Naive B cell (primary cell): Measurements from ENCODE around the gene RPS3. TPM values are rescaled to one million over a fixed set of nuclear protein-coding genes. Genes with fewer than 3 reads are reported as not detected.
A peak's percentile ranks its signal among the peaks of the same experiment; 100 is the strongest.

Experiments used
- ATAC-seq, 2 donors: fragments of 150-1000 bp; cut with Tn5 transposase; 2 replicates each; pipeline ENCODE4 v1.10.0; 2021; ENCODE audit warnings: low read depth in 2 of 2, mild to moderate bottlenecking in 2 of 2, moderate library complexity in 2 of 2
- DNase-seq: peaks from one replicate; pipeline ENCODE4 v3.0.0; 2022
- H3K27ac Mint-ChIP-seq, 6 donors: one replicate each; pipeline ENCODE4 v1.8.0; 2020 to 2022; ENCODE audit warnings: mild to moderate bottlenecking in 6 of 6, mixed read lengths in 6 of 6, moderate library complexity in 5 of 6, inconsistent platforms in 2 of 6
- H3K27me3 Mint-ChIP-seq, 3 donors: one replicate each; pipeline ENCODE4 v1.8.0; 2021 to 2022; ENCODE audit warnings: mixed read lengths in 3 of 3, mild to moderate bottlenecking in 1 of 3
- H3K36me3 Mint-ChIP-seq, 2 donors: one replicate each; pipeline ENCODE4 v1.8.0; 2020 to 2022; ENCODE audit warnings: mixed read lengths in 2 of 2, inconsistent platforms in 1 of 2, mild to moderate bottlenecking in 1 of 2
- H3K4me1 Mint-ChIP-seq, 3 donors: one replicate each; pipeline ENCODE4 v1.8.0; 2020 to 2022; ENCODE audit warnings: mixed read lengths in 3 of 3, inconsistent platforms in 1 of 3, mild to moderate bottlenecking in 1 of 3, moderate library complexity in 1 of 3
- H3K4me3 Mint-ChIP-seq, 8 donors: one replicate each; pipeline ENCODE4 v1.8.0; 2020 to 2022; ENCODE audit warnings: mild to moderate bottlenecking in 8 of 8, mixed read lengths in 8 of 8, moderate library complexity in 8 of 8, inconsistent platforms in 2 of 8
- H3K9me3 Mint-ChIP-seq, 7 donors: one replicate each; pipeline ENCODE4 v1.8.0; 2020 to 2022; ENCODE audit warnings: mixed read lengths in 7 of 7, mild to moderate bottlenecking in 5 of 7, inconsistent platforms in 2 of 7, moderate library complexity in 1 of 7
- polyA plus RNA-seq, 6 donors: library from polyadenylated mRNA; unstranded; fragments of 300-500 nt; fragmentation: Illumina TruSeq; gene quantifications; one replicate each; pipeline ENCODE4 v1.2.3, GENCODE V29; 2021; ENCODE audit warnings: low read depth in 6 of 6

Gene RPS3
- polyA plus RNA-seq, 6 donors from 2014 or later = 3,862 to 5,214 (median 4,183) TPM

DNA sequence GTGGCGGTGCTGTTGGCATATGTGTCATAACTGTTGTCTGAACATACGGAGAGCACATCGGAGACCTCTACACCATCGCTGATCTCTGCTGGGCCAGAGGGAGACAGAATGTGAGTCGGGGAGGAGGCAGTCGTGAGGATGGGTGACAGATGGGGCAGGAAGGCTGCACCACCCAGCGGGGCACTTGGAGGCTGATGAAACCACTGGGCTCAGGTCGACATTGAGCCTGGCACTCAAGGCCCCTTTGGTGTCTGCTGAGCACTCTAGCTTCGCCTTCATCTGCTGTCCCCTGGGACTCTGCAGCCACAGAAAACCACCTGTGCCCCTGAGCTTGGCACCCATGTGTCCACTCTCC is 36.2 kb downstream of the RPS3 start:
- H3K27me3 Mint-ChIP-seq = peaks cover 37 to 75% (median 56%) of the 10 kb centered on the region in 3 donors
- peaks cover 6 to 11% (median 8%) of the 10 kb centered on the region in 3 donors for H3K4me1 Mint-ChIP-seq
- DNase-seq (no peak), ATAC-seq (no peak)
- H3K4me3 Mint-ChIP-seq = no peak overlapping the region
- H3K9me3 Mint-ChIP-seq = peaks cover 0 to 1% (median 0%) of the 10 kb centered on the region in 7 donors
- no peak overlapping the region for H3K27ac Mint-ChIP-seq
- H3K36me3 Mint-ChIP-seq = no peaks in the 10 kb centered on the region

- Mint-ChIP-seq H3K4me3 (no peak overlapping the region), H3K27me3 (peaks cover 24 to 68% (median 43%) of the 10 kb centered on the region in 3 donors), H3K9me3 (no peaks in the 10 kb centered on the region), H3K4me1 (no peaks in the 10 kb centered on the region), H3K36me3 (no peaks in the 10 kb centered on the region), H3K27ac (no peak overlapping the region)
- DNase-seq = no peak
- no peak for ATAC-seq
Observed at GRCh38 chr11:75436806-75437205, 37.5 kb downstream of the RPS3 start.

GRCh38 chr11:75437966-75438659 is 38.8 kb downstream of the RPS3 start:
- DNase-seq = no peak
- Mint-ChIP-seq H3K9me3 (no peaks in the 10 kb centered on the region), H3K36me3 (no peaks in the 10 kb centered on the region), H3K4me3 (no peak overlapping the region), H3K4me1 (no peaks in the 10 kb centered on the region), H3K27ac (no peak overlapping the region), H3K27me3 (peaks cover 19 to 55% (median 30%) of the 10 kb centered on the region in 3 donors)
- ATAC-seq = no peak

GRCh38 chr11:75439026-75439425 is 39.7 kb downstream of the RPS3 start:
- H3K27me3 Mint-ChIP-seq = peaks cover 15 to 47% (median 21%) of the 10 kb centered on the region in 3 donors

GRCh38 chr11:75439495-75440120 is 40.3 kb downstream of the RPS3 start:
- no peaks in the 10 kb centered on the region for H3K9me3 Mint-ChIP-seq
- H3K27ac Mint-ChIP-seq = no peak overlapping the region
- H3K36me3 Mint-ChIP-seq = no peaks in the 10 kb centered on the region
- DNase-seq (no peak), ATAC-seq (no peak)
- H3K27me3 Mint-ChIP-seq = peaks cover 15 to 47% (median 15%) of the 10 kb centered on the region in 3 donors
- no peak overlapping the region for H3K4me3 Mint-ChIP-seq
- H3K4me1 Mint-ChIP-seq = no peaks in the 10 kb centered on the region

More at GRCh38 chr11:75439026-75439425, 39.7 kb downstream of the RPS3 start:
- DNase-seq = no peak
- peak overlapping the region in 1 of 8 donors; percentile 5 for H3K4me3 Mint-ChIP-seq
- no peaks in the 10 kb centered on the region for H3K9me3 Mint-ChIP-seq
- H3K27ac Mint-ChIP-seq = peak overlapping the region in 1 of 6 donors; percentile 33
- no peaks in the 10 kb centered on the region for H3K36me3 Mint-ChIP-seq
- no peak for ATAC-seq
- H3K4me1 Mint-ChIP-seq = no peaks in the 10 kb centered on the region

DNA sequence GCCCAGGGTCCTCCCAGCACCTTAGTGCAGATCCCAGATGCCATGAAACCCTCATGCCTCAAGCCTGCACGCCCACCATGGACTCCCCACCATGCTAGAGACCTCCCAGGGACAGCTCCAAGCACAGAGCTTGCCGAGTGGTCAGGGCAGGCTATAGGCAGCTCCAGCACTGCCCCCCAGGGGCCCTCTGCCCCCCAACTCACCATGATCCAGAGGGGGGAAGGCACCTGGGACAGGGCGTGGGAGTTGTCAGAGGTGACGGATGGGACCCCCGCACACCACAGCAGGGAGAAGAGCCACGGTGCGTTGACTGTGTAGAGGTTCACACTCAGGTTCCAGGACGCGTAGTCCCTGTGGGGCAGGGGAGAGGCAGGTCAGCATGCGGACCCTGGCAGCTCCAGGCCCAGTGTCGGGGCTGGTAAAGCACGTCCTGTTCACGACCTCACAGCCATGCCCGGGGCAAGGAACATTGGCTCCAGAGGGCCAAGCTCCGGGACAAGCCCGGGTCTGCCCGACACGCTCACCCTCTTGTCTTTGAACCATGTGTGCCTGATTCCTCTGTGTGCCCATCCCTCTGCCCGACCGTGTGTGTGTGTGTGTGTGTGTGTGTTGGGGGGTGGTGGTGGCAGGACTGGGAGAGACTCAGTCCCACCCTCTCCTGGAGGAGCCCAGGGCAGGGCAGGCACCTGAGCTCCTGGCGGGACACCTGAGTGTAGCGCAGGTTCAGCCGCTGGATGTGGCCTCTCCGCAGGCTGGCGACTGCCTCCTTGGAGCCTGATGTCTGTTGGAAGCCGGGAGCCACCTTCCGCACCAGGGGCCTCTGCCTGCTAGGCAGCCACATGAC is 41.9 kb downstream of the RPS3 start:
- Mint-ChIP-seq H3K4me1 (peaks cover 0 to 3% (median 0%) of the 10 kb centered on the region in 3 donors), H3K36me3 (no peaks in the 10 kb centered on the region), H3K4me3 (no peak overlapping the region), H3K27ac (no peak overlapping the region), H3K27me3 (peaks cover 11 to 39% (median 14%) of the 10 kb centered on the region in 3 donors), H3K9me3 (no peaks in the 10 kb centered on the region)
- ATAC-seq (no peak), DNase-seq (no peak)

DNA sequence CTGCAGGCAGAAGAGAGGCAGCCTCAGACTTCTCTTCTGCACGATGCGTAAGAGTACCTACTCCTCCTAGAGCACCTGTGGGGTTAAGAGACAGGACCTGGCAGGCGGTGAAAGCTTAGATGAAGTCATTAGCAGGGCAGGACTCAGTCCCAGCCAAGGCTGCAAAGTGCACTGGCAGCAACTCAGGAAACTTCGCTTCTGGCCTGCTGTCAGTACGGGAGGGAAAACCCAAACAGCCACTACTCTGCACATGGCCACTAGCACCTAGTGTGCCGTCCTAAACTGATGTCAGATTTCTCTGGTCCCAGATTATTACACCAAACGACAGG is 42.5 kb downstream of the RPS3 start:
- Mint-ChIP-seq H3K27me3 (peaks cover 8 to 38% (median 11%) of the 10 kb centered on the region in 3 donors), H3K4me3 (no peak overlapping the region), H3K4me1 (peaks cover 0 to 3% (median 0%) of the 10 kb centered on the region in 3 donors), H3K27ac (no peak overlapping the region), H3K9me3 (no peaks in the 10 kb centered on the region), H3K36me3 (no peaks in the 10 kb centered on the region)
- ATAC-seq (no peak), DNase-seq (no peak)

DNA sequence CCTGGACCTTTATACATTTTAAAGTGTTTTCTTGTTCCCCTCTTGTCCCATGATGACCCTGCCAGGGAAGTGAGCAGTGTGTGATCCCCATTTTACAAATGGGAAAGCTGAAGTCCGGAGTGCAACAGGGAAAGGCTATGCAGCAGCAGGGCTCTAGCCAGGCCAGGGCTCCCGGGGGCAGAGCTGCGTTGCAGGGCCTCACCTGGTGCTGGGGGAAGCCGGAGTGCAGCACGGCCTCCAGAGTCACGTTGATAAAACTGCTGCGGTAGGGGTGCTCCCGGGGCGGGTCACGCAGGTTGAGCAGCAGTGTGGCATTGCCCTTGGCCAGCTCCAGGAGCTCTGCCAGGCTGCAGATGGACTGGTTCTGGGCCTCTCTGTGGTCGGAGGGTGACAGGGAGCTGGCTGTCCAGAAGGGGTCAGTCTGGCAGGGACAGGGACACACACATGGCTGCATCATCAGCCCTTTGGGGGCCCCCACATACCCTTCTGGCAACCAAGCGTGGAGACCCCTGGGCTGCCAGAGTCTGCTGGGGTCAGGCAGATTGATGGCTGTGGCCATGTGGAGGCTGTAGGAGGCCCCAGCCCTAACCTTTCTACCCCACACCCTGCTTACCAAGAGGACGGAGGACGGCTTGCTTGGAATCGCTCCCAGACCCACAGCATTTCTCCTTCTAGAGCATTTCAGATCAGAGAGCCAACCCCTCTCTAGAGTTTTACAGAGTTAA is 43.0 kb downstream of the RPS3 start:
- no peak overlapping the region for H3K4me3 Mint-ChIP-seq
- ATAC-seq (no peak), DNase-seq (no peak)
- peaks cover 0 to 3% (median 0%) of the 10 kb centered on the region in 3 donors for H3K4me1 Mint-ChIP-seq
- H3K36me3 Mint-ChIP-seq = no peaks in the 10 kb centered on the region
- peaks cover 7 to 35% (median 11%) of the 10 kb centered on the region in 3 donors for H3K27me3 Mint-ChIP-seq
- H3K27ac Mint-ChIP-seq = no peak overlapping the region
- H3K9me3 Mint-ChIP-seq = no peaks in the 10 kb centered on the region

DNA sequence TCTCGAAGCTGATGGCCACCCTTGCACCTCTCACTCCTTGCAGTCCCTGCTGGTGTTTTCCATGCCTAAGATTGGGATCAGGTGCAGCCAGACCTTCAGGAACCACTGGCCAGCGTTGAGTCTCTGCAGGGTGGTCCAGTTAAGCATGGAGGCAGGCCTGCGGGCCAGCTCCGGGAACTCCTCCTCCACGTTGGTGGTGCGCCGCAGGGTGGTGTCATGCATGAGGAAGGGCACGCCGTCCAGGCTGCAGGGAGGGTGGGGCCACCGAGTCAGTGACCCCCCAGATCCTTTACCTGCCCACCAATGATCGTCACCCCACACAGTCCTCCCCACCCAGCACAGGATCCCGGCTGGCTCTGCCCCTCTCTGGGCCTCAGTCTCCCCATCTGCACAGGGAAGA is 43.7 kb downstream of the RPS3 start:
- H3K9me3 Mint-ChIP-seq = no peaks in the 10 kb centered on the region
- no peak overlapping the region for H3K4me3 Mint-ChIP-seq
- peaks cover 4 to 29% (median 11%) of the 10 kb centered on the region in 3 donors for H3K27me3 Mint-ChIP-seq
- DNase-seq (no peak), ATAC-seq (no peak)
- no peak overlapping the region for H3K27ac Mint-ChIP-seq
- H3K4me1 Mint-ChIP-seq = peaks cover 0 to 3% (median 0%) of the 10 kb centered on the region in 3 donors
- no peaks in the 10 kb centered on the region for H3K36me3 Mint-ChIP-seq

GRCh38 chr11:75445315-75445953 is 46.1 kb downstream of the RPS3 start:
- no peaks in the 10 kb centered on the region for H3K9me3 Mint-ChIP-seq
- peaks cover 0 to 3% (median 0%) of the 10 kb centered on the region in 3 donors for H3K4me1 Mint-ChIP-seq
- no peaks in the 10 kb centered on the region for H3K36me3 Mint-ChIP-seq
- H3K27me3 Mint-ChIP-seq = peaks cover 0 to 26% (median 4%) of the 10 kb centered on the region in 3 donors
- H3K27ac Mint-ChIP-seq = no peak overlapping the region
- ATAC-seq (peak; percentile 76 to 80), DNase-seq (peak; percentile 55)
- no peak overlapping the region for H3K4me3 Mint-ChIP-seq

DNA sequence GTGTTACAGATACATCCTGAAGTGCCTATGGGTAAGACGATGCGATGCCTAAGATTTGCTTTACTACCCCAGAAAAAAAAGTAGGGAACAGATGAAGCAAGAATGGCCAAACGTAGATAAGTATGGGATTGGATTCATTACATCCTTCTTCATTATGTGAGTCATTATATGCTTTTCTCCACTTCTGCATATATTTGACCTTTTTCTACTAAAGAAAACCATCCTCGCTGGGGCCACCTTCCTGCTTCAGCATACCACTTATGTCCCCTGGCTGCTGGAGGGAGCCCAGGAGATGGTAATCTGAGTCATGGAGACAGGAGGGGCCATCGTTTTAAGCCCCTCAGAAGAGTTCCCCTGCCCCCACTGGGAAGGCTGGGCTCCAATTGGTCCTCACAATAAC is 48.1 kb downstream of the RPS3 start:
- Mint-ChIP-seq H3K4me1 (peaks cover 0 to 3% (median 0%) of the 10 kb centered on the region in 3 donors), H3K9me3 (no peaks in the 10 kb centered on the region), H3K27me3 (peaks cover 4 to 36% (median 6%) of the 10 kb centered on the region in 3 donors), H3K27ac (no peak overlapping the region), H3K36me3 (peaks cover 0 to 4% of the 10 kb centered on the region in 2 donors), H3K4me3 (no peak overlapping the region)
- no peak for DNase-seq
- ATAC-seq = no peak

DNA sequence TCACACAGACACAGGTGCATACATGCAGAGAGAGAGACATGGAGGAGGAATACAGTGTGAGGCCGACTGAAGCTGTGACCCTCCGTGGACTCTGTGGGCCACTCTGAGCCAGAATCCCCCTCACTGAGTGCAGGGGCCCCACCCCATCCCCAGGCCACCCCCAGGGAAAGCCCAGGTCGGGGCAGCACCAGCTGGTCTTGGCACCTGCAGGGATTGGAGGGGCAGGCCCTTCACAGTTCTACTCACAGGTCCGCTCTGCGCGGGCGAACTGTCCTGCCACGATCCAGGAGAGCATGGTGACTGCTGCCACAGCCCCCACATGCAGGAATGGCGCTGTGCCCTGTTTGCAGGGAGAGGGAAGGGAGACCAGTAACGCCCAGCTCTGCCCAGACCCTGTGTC is 50.0 kb downstream of the RPS3 start:
- ATAC-seq (no peak), DNase-seq (no peak)
- H3K27ac Mint-ChIP-seq = no peak overlapping the region
- H3K9me3 Mint-ChIP-seq = no peaks in the 10 kb centered on the region
- H3K27me3 Mint-ChIP-seq = peaks cover 4 to 36% (median 9%) of the 10 kb centered on the region in 3 donors
- peaks cover 0 to 3% (median 0%) of the 10 kb centered on the region in 3 donors for H3K4me1 Mint-ChIP-seq
- H3K4me3 Mint-ChIP-seq = no peak overlapping the region
- H3K36me3 Mint-ChIP-seq = peaks cover 0 to 7% of the 10 kb centered on the region in 2 donors

GRCh38 chr11:75449776-75450175 is 50.5 kb downstream of the RPS3 start:
- Mint-ChIP-seq H3K9me3 (no peaks in the 10 kb centered on the region), H3K27ac (no peak overlapping the region), H3K4me1 (peaks cover 0 to 3% (median 0%) of the 10 kb centered on the region in 3 donors), H3K36me3 (peaks cover 0 to 7% of the 10 kb centered on the region in 2 donors), H3K27me3 (peaks cover 4 to 31% (median 9%) of the 10 kb centered on the region in 3 donors), H3K4me3 (no peak overlapping the region)
- DNase-seq = no peak
- no peak for ATAC-seq
